ENCODE data around the gene IDE. TPM values are rescaled to one million over a fixed set of nuclear protein-coding genes. Genes with fewer than 3 reads are reported as not detected.

The IDE gene
- total and polyA plus RNA-seq, 2 of the 4 experiments (the other 2 are of a cell fraction): 9.3 to 27.4 TPM

- Histone ChIP-seq H3K4me1 (ENCODE audit: control insufficient read depth, insufficient read depth, low read length) (peaks cover 1% of the 10 kb centered on the region; the same call in 1 of the 2 replicates), H2AFZ (replicated peaks; ENCODE audit: low read length, poor library complexity) (no peak overlapping the region), H3K27me3 (ENCODE audit: control insufficient read depth, insufficient read depth, low read length) (no peaks in the 10 kb centered on the region), H3K27ac (ENCODE audit: insufficient read depth, low read length) (no peak overlapping the region), H3K4me2 (ENCODE audit: low read depth, low read length) (no peak overlapping the region), H4K8ac (ENCODE audit: low read depth in 2 of 2, low read length in 2 of 2) (no peak overlapping the region), H4K5ac (ENCODE audit: low read depth, low read length) (no peak overlapping the region), H2AK5ac (ENCODE audit: low read depth, low read length) (no peak overlapping the region), H2BK120ac (ENCODE audit: low read depth, low read length) (no peak overlapping the region), H4K20me1 (ENCODE audit: insufficient read depth, low read length) (no peaks in the 10 kb centered on the region), H3K4ac (ENCODE audit: low read depth, low read length) (no peak overlapping the region), H3K79me1 (ENCODE audit: low read depth in 1 of 2, low read length in 2 of 2) (no peaks in the 10 kb centered on the region; a peak in 2 of 4 replicates), H3K56ac (ENCODE audit: extremely low read depth, insufficient read depth, low read length) (no peak overlapping the region), H3K23ac (ENCODE audit: low read depth, low read length) (no peak overlapping the region), H3K14ac (replicated peaks; ENCODE audit: low read depth, low read length) (no peak overlapping the region), H3K9me3 (ENCODE audit: control insufficient read depth, insufficient read depth, low read length) (no peaks in the 10 kb centered on the region), H2BK5ac (ENCODE audit: low read depth, low read length, poor library complexity, severe bottlenecking) (no peak overlapping the region), H2BK20ac (ENCODE audit: low read depth, low read length) (no peak overlapping the region), H3K18ac (ENCODE audit: low read depth, low read length) (no peak overlapping the region), H2BK15ac (ENCODE audit: low read depth, low read length) (no peak overlapping the region), H3K4me3 (ENCODE audit: insufficient read depth, low read depth, low read length) (no peak overlapping the region), H3K9ac (ENCODE audit: low read depth, low read length) (no peak overlapping the region), H3K36me3 (ENCODE audit: control insufficient read depth, insufficient read depth, low read length) (peaks cover 20% of the 10 kb centered on the region), H3K9me1 (ENCODE audit: insufficient read depth, low read length) (0 out of 2 replicates have a peak, but pooled peaks cover 2% of the 10 kb centered on the region), H2AK9ac (replicated peaks; ENCODE audit: low read depth, low read length, poor library complexity) (no peak overlapping the region), H4K91ac (ENCODE audit: insufficient read depth, low read depth, low read length) (no peak overlapping the region)
- POLR2A ChIA-PET (ENCODE audit: unreplicated experiment): no interaction called here
- no peak for TF ChIP-seq RAD21 (IDR thresholded peaks at IDR 0.05; ENCODE audit: low read length)
- TF ChIP-seq BHLHE40 (IDR thresholded peaks at IDR 0.05; ENCODE audit: low read depth, low read length): no peak
- no peak for TF ChIP-seq MXI1 (IDR thresholded peaks at IDR 0.05; ENCODE audit: borderline replicate concordance, low read depth, low read length)
- no peak for TF ChIP-seq RFX5 (IDR thresholded peaks at IDR 0.05; ENCODE audit: low read depth, low read length)
- no peak for TF ChIP-seq CHD1 (IDR thresholded peaks at IDR 0.05; ENCODE audit: low read depth, low read length)
- no peak for TF ChIP-seq POLR2A (IDR thresholded peaks at IDR 0.05; ENCODE audit: low read depth, low read length)
- TF ChIP-seq MAZ (IDR thresholded peaks at IDR 0.05; ENCODE audit: borderline replicate concordance, low read depth, low read length): no peak
- no peak for TF ChIP-seq ELK1 (IDR thresholded peaks at IDR 0.05; ENCODE audit: borderline replicate concordance, low read depth, low read length)
- no peak for TF ChIP-seq NFE2L2 (IDR thresholded peaks at IDR 0.05; ENCODE audit: low read depth, low read length)
- TF ChIP-seq CEBPB (IDR thresholded peaks at IDR 0.05; ENCODE audit: low read depth, low read length): no peak
- TF ChIP-seq RCOR1 (IDR thresholded peaks at IDR 0.05; ENCODE audit: insufficient replicate concordance, low read length): no peak
- CTCF ChIA-PET: no interaction called here
- DNase-seq: no peak
- 64% methylated on average over 3 of the region's 11 CpGs; no CpG with 5 or more reads in 1 of the 2 experiments for WGBS, 2 experiments (ENCODE audit: extremely low coverage in 2 of 2, insufficient read length in 1 of 2)
- dilution Hi-C loops (cut with HindIII; ENCODE audit: low sequenced_read_pairs, unreplicated experiment) (no loop called here), intact Hi-C loops (cut with micrococcal nuclease) (no loop called here), in situ Hi-C loops (cut with MboI; ENCODE audit: low sequenced_read_pairs) (loop anchor here (10.0 kb wide), 1 partner anchor 347 kb away; no protein-coding TSS in a partner anchor)
- BruUV-seq (replicated peaks): no TSS peak
- ATAC-seq (ENCODE audit: low read depth): no peak
These were observed 46.2 kb downstream of the IDE start for GRCh38 chr10:92527716-92528115.
